ENCODE results near the gene WWC1. TPM values are rescaled to one million over a fixed set of nuclear protein-coding genes. Genes with fewer than 3 reads are reported as not detected.

The WWC1 gene
- total and polyA plus RNA-seq, 2 experiments from 2014 or later = 27.6 to 27.8 TPM

DNA sequence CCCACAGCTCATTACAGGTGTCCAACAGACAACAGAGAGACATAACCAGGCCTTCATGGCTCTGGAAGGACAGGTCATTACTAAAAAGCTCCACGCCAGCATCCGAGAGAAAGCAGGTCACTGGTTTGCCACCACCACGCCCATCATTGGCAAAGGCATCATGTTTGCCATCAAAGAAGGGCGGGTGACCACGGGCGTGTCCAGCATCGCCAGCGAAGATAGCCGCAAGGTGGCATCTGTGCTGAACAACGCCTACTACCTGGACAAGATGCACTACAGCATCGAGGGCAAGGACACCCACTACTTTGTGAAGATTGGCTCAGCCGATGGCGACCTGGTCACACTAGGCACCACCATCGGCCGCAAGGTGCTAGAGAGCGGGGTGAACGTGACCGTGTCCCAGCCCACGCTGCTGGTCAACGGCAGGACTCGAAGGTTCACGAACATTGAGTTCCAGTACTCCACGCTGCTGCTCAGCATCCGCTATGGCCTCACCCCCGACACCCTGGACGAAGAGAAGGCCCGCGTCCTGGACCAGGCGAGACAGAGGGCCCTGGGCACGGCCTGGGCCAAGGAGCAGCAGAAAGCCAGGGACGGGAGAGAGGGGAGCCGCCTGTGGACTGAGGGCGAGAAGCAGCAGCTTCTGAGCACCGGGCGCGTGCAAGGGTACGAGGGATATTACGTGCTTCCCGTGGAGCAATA, 29.3 kb upstream of the WWC1 start:
- WGBS (ENCODE audit: low lambda C conversion rate, missing lambda C conversion rate) = 95% methylated on average over 38 of the region's 39 CpGs
- no peaks in the 10 kb centered on the region for H3K36me3 ChIP-seq (replicated peaks; ENCODE audit: insufficient read depth, low read depth)
- H3K27ac ChIP-seq = no peak overlapping the region
- H3K4me2 ChIP-seq = no peak overlapping the region
- no peak overlapping the region for H3K4me3 ChIP-seq
- peaks cover 6% of the 10 kb centered on the region for H3K4me1 ChIP-seq (ENCODE audit: insufficient read depth)
- no peak overlapping the region for H2AFZ ChIP-seq
- H3K9me2 ChIP-seq (replicated peaks; ENCODE audit: insufficient read depth) = no peaks in the 10 kb centered on the region
- no peak for DNase-seq (ENCODE audit: low spot score)
- no peaks in the 10 kb centered on the region for H4K20me1 ChIP-seq (ENCODE audit: insufficient read depth, poor library complexity, severe bottlenecking)
- H3K9me3 ChIP-seq (ENCODE audit: low read depth) = no peaks in the 10 kb centered on the region
- no peak for TF ChIP-seq EZH2 (IDR thresholded peaks at IDR 0.05; ENCODE audit: borderline replicate concordance)
- TF ChIP-seq, protein P1, sequence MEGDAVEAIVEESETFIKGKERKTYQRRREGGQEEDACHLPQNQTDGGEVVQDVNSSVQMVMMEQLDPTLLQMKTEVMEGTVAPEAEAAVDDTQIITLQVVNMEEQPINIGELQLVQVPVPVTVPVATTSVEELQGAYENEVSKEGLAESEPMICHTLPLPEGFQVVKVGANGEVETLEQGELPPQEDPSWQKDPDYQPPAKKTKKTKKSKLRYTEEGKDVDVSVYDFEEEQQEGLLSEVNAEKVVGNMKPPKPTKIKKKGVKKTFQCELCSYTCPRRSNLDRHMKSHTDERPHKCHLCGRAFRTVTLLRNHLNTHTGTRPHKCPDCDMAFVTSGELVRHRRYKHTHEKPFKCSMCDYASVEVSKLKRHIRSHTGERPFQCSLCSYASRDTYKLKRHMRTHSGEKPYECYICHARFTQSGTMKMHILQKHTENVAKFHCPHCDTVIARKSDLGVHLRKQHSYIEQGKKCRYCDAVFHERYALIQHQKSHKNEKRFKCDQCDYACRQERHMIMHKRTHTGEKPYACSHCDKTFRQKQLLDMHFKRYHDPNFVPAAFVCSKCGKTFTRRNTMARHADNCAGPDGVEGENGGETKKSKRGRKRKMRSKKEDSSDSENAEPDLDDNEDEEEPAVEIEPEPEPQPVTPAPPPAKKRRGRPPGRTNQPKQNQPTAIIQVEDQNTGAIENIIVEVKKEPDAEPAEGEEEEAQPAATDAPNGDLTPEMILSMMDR (IDR thresholded peaks at IDR 0.05; ENCODE audit: poor library complexity) = no peak
- TF ChIP-seq EZH2phosphoT487 (IDR thresholded peaks at IDR 0.05; ENCODE audit: low read depth, severe bottlenecking, unreplicated experiment) = no peak
- H3K79me2 ChIP-seq = no peaks in the 10 kb centered on the region
- no peaks in the 10 kb centered on the region for H3K27me3 ChIP-seq

DNA sequence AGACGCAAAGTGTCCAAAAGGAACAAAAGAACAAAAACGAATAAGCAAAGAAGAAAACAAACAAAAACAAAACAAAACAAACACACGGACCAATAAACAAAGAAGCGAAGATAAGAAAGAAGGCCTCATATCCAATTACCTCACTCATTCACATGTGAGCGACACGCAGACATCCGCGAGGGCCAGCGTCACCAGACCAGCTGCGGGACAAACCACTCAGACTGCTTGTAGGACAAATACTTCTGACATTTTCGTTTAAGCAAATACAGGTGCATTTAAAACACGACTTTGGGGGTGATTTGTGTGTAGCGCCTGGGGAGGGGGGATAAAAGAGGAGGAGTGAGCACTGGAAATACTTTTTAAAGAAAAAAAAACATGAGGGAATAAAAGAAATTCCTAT, 28.3 kb upstream of the WWC1 start:
- H3K79me2 ChIP-seq = no peaks in the 10 kb centered on the region
- no peaks in the 10 kb centered on the region for H4K20me1 ChIP-seq (ENCODE audit: insufficient read depth, poor library complexity, severe bottlenecking)
- H3K4me1 ChIP-seq (ENCODE audit: insufficient read depth) = peaks cover 6% of the 10 kb centered on the region
- DNase-seq (ENCODE audit: low spot score) = no peak
- 82% methylated on average over 13 of the region's 13 CpGs for WGBS (ENCODE audit: low lambda C conversion rate, missing lambda C conversion rate)
- TF ChIP-seq, protein P1 (IDR thresholded peaks at IDR 0.05; ENCODE audit: poor library complexity) = no peak
- no peak for TF ChIP-seq EZH2 (IDR thresholded peaks at IDR 0.05; ENCODE audit: borderline replicate concordance)
- TF ChIP-seq EZH2phosphoT487 (IDR thresholded peaks at IDR 0.05; ENCODE audit: low read depth, severe bottlenecking, unreplicated experiment) = no peak
- H3K27me3 ChIP-seq = no peaks in the 10 kb centered on the region
- H3K4me2 ChIP-seq = no peak overlapping the region
- H3K36me3 ChIP-seq (replicated peaks; ENCODE audit: insufficient read depth, low read depth) = no peaks in the 10 kb centered on the region
- H3K27ac ChIP-seq = no peak overlapping the region
- H3K9me2 ChIP-seq (replicated peaks; ENCODE audit: insufficient read depth) = no peaks in the 10 kb centered on the region
- no peaks in the 10 kb centered on the region for H3K9me3 ChIP-seq (ENCODE audit: low read depth)
- H3K4me3 ChIP-seq = no peak overlapping the region
- no peak overlapping the region for H2AFZ ChIP-seq

DNA sequence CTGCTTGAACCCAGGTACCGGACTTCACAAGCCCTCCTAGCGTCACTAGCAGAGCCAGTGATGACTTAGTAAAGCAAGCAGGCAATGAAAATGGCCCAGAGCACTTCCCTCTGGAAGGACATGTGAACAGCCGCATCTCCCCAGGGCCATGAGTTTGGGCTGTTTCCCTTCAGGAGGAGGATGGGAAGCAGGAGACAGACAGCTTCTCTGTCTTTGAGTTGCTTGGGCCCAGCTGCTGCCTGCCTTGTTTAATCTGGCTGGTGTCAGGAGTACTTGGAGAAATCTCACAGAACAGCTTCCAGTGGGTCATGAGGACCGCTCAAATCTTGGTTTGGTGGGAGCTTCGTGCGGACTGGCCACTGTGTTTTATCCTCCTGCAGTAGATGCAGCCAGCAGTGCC, 25.4 kb upstream of the WWC1 start:
- Histone ChIP-seq H3K27me3 (peaks cover 6% of the 10 kb centered on the region), H3K27ac (no peak overlapping the region), H3K9me3 (ENCODE audit: low read depth) (no peaks in the 10 kb centered on the region), H2AFZ (no peak overlapping the region), H4K20me1 (ENCODE audit: insufficient read depth, poor library complexity, severe bottlenecking) (no peaks in the 10 kb centered on the region), H3K4me3 (no peak overlapping the region), H3K4me1 (ENCODE audit: insufficient read depth) (peaks cover 20% of the 10 kb centered on the region), H3K9me2 (replicated peaks; ENCODE audit: insufficient read depth) (no peaks in the 10 kb centered on the region), H3K79me2 (no peaks in the 10 kb centered on the region), H3K4me2 (no peak overlapping the region), H3K36me3 (replicated peaks; ENCODE audit: insufficient read depth, low read depth) (no peaks in the 10 kb centered on the region)
- WGBS (ENCODE audit: low lambda C conversion rate, missing lambda C conversion rate) = 92% methylated on average over 6 of the region's 6 CpGs
- TF ChIP-seq, protein P1 (IDR thresholded peaks at IDR 0.05; ENCODE audit: poor library complexity) = no peak
- TF ChIP-seq EZH2 (IDR thresholded peaks at IDR 0.05; ENCODE audit: borderline replicate concordance) (no peak), EZH2phosphoT487 (IDR thresholded peaks at IDR 0.05; ENCODE audit: low read depth, severe bottlenecking, unreplicated experiment) (no peak)
- no peak for DNase-seq (ENCODE audit: low spot score)
